GM10847 (cell line): Measurements from ENCODE around the gene CA9.

ENCODE experiments used
- POLR2A ChIP-seq: IDR thresholded peaks from 2 replicates; pipeline ENCODE4 v1.6.1; 2011; ENCODE audit not compliant: insufficient read length; ENCODE audit errors: extremely low read depth

CA9 gene

DNA sequence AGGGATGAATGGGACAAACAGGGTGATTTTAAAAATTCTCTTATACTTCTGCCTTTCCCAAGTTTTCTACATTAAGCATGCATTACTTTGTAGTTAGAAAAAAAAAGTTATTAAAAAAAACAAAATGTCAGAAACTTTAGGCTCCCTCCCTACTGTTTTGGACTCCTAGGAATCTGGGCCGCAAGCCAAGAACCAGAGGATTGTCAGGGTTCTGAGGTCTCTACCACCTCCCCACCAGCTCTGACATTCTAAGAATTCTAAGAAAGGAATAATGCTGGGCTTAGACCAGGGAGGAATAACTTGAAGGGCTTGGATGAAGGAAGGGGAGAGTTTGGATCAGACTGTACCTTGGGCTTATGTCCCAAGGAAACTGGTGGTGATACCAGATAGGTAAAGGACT, 7.7 kb upstream of the CA9 start:
- TF ChIP-seq POLR2A, result no peak

GRCh38 chr9:35666549-35666948, 7.2 kb upstream of the CA9 start:
- TF ChIP-seq POLR2A, result no peak

DNA sequence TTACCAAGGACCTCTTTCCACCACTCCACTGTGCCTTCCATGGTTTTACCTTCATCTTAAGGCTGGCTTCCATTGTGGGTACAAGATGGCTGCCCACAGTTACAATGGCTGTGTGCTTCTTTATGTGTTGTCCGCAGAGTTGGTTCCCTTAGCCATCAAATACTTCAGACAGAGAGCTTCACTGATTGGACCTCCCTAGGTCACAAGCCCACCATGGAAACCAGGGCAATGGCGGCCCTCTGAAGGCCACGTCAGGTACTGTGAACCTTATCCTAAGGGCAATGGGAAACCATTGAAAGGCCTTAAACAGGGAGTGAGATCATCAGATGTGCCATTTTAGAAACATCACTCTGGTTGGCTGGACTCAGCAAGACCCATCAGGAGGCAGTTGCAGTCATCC, 5.8 kb upstream of the CA9 start:
- no peak for TF ChIP-seq POLR2A

- TF ChIP-seq POLR2A, result no peak
Observed at GRCh38 chr9:35669331-35670145, 4.2 kb upstream of the CA9 start.

DNA sequence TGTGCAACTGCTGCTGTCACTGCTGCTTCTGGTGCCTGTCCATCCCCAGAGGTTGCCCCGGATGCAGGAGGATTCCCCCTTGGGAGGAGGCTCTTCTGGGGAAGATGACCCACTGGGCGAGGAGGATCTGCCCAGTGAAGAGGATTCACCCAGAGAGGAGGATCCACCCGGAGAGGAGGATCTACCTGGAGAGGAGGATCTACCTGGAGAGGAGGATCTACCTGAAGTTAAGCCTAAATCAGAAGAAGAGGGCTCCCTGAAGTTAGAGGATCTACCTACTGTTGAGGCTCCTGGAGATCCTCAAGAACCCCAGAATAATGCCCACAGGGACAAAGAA, 265 bp downstream of the CA9 start:
- no peak for TF ChIP-seq POLR2A

GRCh38 chr9:35675204-35675603, 1.5 kb downstream of the CA9 start:
- no peak for TF ChIP-seq POLR2A

DNA sequence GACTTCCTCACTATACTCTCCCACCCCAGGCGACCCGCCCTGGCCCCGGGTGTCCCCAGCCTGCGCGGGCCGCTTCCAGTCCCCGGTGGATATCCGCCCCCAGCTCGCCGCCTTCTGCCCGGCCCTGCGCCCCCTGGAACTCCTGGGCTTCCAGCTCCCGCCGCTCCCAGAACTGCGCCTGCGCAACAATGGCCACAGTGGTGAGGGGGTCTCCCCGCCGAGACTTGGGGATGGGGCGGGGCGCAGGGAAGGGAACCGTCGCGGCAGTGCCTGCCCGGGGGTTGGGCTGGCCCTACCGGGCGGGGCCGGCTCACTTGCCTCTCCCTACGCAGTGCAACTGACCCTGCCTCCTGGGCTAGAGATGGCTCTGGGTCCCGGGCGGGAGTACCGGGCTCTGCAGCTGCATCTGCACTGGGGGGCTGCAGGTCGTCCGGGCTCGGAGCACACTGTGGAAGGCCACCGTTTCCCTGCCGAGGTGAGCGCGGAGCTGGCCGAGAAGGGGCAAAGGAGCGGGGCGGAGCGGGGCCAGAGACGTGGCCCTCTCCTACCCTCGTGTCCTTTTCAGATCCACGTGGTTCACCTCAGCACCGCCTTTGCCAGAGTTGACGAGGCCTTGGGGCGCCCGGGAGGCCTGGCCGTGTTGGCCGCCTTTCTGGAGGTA, 2.1 kb downstream of the CA9 start:
- TF ChIP-seq POLR2A, result no peak

DNA sequence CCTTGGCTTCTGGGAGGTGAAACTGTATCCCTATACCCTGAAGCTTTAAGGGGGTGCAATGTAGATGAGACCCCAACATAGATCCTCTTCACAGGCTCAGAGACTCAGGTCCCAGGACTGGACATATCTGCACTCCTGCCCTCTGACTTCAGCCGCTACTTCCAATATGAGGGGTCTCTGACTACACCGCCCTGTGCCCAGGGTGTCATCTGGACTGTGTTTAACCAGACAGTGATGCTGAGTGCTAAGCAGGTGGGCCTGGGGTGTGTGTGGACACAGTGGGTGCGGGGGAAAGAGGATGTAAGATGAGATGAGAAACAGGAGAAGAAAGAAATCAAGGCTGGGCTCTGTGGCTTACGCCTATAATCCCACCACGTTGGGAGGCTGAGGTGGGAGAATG, 5.4 kb downstream of the CA9 start:
- no peak for TF ChIP-seq POLR2A

DNA sequence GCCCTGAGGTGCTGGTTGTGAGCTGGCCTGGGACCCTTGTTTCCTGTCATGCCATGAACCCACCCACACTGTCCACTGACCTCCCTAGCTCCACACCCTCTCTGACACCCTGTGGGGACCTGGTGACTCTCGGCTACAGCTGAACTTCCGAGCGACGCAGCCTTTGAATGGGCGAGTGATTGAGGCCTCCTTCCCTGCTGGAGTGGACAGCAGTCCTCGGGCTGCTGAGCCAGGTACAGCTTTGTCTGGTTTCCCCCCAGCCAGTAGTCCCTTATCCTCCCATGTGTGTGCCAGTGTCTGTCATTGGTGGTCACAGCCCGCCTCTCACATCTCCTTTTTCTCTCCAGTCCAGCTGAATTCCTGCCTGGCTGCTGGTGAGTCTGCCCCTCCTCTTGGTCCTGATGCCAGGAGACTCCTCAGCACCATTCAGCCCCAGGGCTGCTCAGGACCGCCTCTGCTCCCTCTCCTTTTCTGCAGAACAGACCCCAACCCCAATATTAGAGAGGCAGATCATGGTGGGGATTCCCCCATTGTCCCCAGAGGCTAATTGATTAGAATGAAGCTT, 6.1 kb downstream of the CA9 start:
- no peak for TF ChIP-seq POLR2A

DNA sequence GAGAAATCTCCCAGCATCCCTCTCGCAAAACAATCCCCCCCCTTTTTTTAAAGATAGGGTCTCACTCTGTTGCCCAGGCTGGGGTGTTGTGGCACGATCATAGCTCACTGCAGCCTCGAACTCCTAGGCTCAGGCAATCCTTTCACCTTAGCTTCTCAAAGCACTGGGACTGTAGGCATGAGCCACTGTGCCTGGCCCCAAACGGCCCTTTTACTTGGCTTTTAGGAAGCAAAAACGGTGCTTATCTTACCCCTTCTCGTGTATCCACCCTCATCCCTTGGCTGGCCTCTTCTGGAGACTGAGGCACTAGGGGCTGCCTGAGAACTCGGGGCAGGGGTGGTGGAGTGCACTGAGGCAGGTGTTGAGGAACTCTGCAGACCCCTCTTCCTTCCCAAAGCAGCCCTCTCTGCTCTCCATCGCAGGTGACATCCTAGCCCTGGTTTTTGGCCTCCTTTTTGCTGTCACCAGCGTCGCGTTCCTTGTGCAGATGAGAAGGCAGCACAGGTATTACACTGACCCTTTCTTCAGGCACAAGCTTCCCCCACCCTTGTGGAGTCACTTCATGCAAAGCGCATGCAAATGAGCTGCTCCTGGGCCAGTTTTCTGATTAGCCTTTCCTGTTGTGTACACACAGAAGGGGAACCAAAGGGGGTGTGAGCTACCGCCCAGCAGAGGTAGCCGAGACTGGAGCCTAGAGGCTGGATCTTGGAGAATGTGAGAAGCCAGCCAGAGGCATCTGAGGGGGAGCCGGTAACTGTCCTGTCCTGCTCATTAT, 6.8 kb downstream of the CA9 start:
- TF ChIP-seq POLR2A, result no peak

GRCh38 chr9:35681341-35682002, 7.7 kb downstream of the CA9 start:
- no peak for TF ChIP-seq POLR2A

- no peak for TF ChIP-seq POLR2A
Observed at GRCh38 chr9:35682051-35682450, 8.3 kb downstream of the CA9 start.

GRCh38 chr9:35682520-35683315, 9.0 kb downstream of the CA9 start:
- no peak for TF ChIP-seq POLR2A

DNA sequence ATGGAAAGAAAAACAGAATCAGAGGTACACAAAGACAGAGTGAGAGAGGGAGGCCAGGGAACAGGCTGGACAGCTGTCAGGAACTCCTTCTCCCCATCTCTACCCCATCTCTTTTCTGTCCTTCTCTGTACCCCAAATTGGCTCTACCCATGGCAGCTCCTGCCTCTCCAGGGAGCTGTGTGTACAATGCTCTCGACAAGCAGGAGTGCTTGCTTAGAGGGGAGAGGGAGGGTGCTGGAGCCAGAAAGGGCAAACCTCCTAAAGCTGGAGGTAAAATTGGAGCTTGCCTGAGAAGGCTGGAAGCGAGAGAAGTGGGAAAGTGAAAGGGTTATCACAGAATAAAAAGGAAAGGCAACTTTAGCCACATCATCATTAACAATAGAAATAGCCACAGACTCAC, 9.6 kb downstream of the CA9 start:
- TF ChIP-seq POLR2A, result no peak
